Measurements from ENCODE around the gene ALDH18A1.

GRCh38 chr10:95691281-95691680 lies 34.8 kb upstream of the ALDH18A1 start:
- TF ChIP-seq POLR2A (IDR thresholded peaks at IDR 0.05) = no peak
- no peak for TF ChIP-seq CTCF (IDR thresholded peaks at IDR 0.05)
